ENCODE results near the gene PFDN1.

DNA sequence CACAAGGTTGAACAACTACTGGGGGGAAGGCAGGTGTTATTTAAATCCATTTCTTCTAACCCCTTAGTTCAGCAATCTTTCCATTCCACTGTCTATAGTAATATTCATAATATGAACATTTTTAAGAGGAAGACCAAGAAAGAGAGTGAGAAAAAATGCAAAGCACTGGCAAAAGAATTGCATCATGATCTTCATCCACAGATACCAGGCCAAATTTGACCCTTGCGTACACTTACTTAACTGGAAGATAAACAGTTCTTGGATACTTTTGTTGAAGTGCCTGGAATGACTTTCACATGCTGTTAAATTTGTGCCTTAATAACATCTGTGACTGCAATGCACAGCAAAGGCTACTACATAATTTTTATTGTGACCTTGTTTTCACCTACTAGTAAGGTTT lies 1.8 kb downstream of the PFDN1 start:
- TF ChIP-seq, protein P1, sequence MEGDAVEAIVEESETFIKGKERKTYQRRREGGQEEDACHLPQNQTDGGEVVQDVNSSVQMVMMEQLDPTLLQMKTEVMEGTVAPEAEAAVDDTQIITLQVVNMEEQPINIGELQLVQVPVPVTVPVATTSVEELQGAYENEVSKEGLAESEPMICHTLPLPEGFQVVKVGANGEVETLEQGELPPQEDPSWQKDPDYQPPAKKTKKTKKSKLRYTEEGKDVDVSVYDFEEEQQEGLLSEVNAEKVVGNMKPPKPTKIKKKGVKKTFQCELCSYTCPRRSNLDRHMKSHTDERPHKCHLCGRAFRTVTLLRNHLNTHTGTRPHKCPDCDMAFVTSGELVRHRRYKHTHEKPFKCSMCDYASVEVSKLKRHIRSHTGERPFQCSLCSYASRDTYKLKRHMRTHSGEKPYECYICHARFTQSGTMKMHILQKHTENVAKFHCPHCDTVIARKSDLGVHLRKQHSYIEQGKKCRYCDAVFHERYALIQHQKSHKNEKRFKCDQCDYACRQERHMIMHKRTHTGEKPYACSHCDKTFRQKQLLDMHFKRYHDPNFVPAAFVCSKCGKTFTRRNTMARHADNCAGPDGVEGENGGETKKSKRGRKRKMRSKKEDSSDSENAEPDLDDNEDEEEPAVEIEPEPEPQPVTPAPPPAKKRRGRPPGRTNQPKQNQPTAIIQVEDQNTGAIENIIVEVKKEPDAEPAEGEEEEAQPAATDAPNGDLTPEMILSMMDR (conservative IDR thresholded peaks at IDR 0.05; ENCODE audit: low read depth in 2 of 2), result no peak
- TF ChIP-seq POLR2AphosphoS5 (IDR thresholded peaks at IDR 0.05; ENCODE audit: low read depth) (no peak), CREB1 (CRISPR knock-in tag; IDR thresholded peaks at IDR 0.05; ENCODE audit: low read depth) (no peak), EZH2 (IDR thresholded peaks at IDR 0.05; ENCODE audit: low read depth, unreplicated experiment) (no peak), JUNB (IDR thresholded peaks at IDR 0.05; ENCODE audit: unreplicated experiment) (no peak), EZH2phosphoT487 (IDR thresholded peaks at IDR 0.05; ENCODE audit: unreplicated experiment) (no peak), NANOG (IDR thresholded peaks at IDR 0.05; ENCODE audit: borderline replicate concordance) (no peak), ZNF114 (CRISPR knock-in tag; IDR thresholded peaks at IDR 0.05) (no peak), ZNF331 (CRISPR knock-in tag; IDR thresholded peaks at IDR 0.05; ENCODE audit: low read depth) (no peak)
- TF ChIP-seq, protein P2, sequence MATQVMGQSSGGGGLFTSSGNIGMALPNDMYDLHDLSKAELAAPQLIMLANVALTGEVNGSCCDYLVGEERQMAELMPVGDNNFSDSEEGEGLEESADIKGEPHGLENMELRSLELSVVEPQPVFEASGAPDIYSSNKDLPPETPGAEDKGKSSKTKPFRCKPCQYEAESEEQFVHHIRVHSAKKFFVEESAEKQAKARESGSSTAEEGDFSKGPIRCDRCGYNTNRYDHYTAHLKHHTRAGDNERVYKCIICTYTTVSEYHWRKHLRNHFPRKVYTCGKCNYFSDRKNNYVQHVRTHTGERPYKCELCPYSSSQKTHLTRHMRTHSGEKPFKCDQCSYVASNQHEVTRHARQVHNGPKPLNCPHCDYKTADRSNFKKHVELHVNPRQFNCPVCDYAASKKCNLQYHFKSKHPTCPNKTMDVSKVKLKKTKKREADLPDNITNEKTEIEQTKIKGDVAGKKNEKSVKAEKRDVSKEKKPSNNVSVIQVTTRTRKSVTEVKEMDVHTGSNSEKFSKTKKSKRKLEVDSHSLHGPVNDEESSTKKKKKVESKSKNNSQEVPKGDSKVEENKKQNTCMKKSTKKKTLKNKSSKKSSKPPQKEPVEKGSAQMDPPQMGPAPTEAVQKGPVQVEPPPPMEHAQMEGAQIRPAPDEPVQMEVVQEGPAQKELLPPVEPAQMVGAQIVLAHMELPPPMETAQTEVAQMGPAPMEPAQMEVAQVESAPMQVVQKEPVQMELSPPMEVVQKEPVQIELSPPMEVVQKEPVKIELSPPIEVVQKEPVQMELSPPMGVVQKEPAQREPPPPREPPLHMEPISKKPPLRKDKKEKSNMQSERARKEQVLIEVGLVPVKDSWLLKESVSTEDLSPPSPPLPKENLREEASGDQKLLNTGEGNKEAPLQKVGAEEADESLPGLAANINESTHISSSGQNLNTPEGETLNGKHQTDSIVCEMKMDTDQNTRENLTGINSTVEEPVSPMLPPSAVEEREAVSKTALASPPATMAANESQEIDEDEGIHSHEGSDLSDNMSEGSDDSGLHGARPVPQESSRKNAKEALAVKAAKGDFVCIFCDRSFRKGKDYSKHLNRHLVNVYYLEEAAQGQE (IDR thresholded peaks at IDR 0.05; ENCODE audit: unreplicated experiment), result no peak
- TF ChIP-seq, protein P3, sequence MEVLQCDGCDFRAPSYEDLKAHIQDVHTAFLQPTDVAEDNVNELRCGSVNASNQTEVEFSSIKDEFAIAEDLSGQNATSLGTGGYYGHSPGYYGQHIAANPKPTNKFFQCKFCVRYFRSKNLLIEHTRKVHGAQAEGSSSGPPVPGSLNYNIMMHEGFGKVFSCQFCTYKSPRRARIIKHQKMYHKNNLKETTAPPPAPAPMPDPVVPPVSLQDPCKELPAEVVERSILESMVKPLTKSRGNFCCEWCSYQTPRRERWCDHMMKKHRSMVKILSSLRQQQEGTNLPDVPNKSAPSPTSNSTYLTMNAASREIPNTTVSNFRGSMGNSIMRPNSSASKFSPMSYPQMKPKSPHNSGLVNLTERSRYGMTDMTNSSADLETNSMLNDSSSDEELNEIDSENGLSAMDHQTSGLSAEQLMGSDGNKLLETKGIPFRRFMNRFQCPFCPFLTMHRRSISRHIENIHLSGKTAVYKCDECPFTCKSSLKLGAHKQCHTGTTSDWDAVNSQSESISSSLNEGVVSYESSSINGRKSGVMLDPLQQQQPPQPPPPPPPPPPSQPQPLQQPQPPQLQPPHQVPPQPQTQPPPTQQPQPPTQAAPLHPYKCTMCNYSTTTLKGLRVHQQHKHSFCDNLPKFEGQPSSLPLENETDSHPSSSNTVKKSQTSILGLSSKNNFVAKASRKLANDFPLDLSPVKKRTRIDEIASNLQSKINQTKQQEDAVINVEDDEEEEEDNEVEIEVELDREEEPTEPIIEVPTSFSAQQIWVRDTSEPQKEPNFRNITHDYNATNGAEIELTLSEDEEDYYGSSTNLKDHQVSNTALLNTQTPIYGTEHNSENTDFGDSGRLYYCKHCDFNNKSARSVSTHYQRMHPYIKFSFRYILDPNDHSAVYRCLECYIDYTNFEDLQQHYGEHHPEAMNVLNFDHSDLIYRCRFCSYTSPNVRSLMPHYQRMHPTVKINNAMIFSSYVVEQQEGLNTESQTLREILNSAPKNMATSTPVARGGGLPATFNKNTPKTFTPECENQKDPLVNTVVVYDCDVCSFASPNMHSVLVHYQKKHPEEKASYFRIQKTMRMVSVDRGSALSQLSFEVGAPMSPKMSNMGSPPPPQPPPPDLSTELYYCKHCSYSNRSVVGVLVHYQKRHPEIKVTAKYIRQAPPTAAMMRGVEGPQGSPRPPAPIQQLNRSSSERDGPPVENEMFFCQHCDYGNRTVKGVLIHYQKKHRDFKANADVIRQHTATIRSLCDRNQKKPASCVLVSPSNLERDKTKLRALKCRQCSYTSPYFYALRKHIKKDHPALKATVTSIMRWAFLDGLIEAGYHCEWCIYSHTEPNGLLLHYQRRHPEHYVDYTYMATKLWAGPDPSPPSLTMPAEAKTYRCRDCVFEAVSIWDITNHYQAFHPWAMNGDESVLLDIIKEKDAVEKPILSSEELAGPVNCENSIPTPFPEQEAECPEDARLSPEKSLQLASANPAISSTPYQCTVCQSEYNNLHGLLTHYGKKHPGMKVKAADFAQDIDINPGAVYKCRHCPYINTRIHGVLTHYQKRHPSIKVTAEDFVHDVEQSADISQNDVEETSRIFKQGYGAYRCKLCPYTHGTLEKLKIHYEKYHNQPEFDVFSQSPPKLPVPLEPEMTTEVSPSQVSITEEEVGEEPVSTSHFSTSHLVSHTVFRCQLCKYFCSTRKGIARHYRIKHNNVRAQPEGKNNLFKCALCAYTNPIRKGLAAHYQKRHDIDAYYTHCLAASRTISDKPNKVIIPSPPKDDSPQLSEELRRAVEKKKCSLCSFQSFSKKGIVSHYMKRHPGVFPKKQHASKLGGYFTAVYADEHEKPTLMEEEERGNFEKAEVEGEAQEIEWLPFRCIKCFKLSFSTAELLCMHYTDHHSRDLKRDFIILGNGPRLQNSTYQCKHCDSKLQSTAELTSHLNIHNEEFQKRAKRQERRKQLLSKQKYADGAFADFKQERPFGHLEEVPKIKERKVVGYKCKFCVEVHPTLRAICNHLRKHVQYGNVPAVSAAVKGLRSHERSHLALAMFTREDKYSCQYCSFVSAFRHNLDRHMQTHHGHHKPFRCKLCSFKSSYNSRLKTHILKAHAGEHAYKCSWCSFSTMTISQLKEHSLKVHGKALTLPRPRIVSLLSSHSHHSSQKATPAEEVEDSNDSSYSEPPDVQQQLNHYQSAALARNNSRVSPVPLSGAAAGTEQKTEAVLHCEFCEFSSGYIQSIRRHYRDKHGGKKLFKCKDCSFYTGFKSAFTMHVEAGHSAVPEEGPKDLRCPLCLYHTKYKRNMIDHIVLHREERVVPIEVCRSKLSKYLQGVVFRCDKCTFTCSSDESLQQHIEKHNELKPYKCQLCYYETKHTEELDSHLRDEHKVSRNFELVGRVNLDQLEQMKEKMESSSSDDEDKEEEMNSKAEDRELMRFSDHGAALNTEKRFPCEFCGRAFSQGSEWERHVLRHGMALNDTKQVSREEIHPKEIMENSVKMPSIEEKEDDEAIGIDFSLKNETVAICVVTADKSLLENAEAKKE (CRISPR knock-in tag; IDR thresholded peaks at IDR 0.05), result no peak
- TF ChIP-seq, protein P4, sequence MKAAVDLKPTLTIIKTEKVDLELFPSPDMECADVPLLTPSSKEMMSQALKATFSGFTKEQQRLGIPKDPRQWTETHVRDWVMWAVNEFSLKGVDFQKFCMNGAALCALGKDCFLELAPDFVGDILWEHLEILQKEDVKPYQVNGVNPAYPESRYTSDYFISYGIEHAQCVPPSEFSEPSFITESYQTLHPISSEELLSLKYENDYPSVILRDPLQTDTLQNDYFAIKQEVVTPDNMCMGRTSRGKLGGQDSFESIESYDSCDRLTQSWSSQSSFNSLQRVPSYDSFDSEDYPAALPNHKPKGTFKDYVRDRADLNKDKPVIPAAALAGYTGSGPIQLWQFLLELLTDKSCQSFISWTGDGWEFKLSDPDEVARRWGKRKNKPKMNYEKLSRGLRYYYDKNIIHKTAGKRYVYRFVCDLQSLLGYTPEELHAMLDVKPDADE (IDR thresholded peaks at IDR 0.05), result no peak

Measured in GM23338 (cell line).